Astrocyte of the spinal cord (primary cell): ENCODE results near the gene SAYSD1.

ENCODE experiments used
- DNase-seq: peaks from one replicate; pipeline ENCODE4 v3.0.0; 2011; ENCODE audit warnings: low read depth, low spot score
- H3K4me3 ChIP-seq: 2 replicates; pipeline ENCODE4 v1.5.1; 2011; ENCODE audit warnings: low read depth, mild to moderate bottlenecking, low read length, moderate library complexity
- in situ Hi-C: cut with HindIII; loops from 2 replicates; pipeline ENCODE4 v1.10.0; 2017; ENCODE audit warnings: low sequenced_read_pairs
- TF ChIP-seq, protein P1 (sequence below): IDR thresholded peaks from 2 replicates; pipeline ENCODE4 v1.5.1; 2012; ENCODE audit warnings: low read depth, mild to moderate bottlenecking, low read length, inconsistent platforms

Gene SAYSD1

DNA sequence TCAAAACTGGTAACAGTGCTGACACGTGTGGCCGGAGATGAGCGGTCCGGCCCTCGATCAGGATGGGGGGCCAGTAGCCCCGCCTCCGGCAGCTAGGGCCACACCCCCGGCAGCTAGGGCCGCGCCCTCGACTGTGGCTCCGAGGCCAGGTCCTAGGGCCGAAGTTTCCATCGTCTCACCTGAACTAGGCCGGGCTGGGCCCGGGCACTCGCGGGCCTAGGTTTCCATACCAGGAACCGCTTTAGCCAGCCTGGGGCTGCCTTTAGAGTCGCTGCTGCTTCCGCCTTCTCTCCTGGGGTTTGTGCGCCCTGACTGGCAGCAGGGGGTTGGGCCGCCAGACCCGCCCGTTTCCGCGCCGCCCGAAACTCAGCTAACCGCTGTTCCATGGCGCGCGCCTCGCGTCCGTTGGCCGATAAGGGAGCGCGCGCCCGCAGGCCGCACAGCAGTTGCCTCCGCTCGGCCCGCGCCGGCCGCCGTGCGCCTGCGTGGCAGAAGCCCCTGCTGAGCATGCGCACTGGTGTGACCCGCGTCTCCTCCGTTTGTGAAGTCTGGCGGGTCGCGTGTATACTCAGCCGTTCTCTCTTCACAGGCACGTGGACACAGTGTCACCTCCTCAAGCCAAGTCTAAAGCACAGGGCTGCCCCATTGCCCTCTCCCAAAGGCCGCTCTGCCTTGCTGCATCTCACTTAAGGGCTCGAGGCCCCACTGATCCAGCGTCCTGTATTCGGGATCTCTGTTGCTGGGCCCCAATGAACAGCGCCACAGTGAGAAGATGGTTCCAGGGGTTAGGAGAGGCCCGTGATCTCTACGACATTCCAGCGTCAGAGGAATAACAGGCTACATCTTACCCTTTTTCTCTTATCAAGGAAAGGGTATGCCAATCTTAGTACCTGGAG lies at the start of gene SAYSD1:
TSS of gene SAYSD1 (minus strand) at position 483 of the 896 bp plus-strand sequence. CDS start at position 386, 97 bp downstream.
- H3K4me3 ChIP-seq, result peak within 1 kb of the TSS; percentile 81
- DNase-seq, result peak; percentile 90
- TF ChIP-seq, protein P1, sequence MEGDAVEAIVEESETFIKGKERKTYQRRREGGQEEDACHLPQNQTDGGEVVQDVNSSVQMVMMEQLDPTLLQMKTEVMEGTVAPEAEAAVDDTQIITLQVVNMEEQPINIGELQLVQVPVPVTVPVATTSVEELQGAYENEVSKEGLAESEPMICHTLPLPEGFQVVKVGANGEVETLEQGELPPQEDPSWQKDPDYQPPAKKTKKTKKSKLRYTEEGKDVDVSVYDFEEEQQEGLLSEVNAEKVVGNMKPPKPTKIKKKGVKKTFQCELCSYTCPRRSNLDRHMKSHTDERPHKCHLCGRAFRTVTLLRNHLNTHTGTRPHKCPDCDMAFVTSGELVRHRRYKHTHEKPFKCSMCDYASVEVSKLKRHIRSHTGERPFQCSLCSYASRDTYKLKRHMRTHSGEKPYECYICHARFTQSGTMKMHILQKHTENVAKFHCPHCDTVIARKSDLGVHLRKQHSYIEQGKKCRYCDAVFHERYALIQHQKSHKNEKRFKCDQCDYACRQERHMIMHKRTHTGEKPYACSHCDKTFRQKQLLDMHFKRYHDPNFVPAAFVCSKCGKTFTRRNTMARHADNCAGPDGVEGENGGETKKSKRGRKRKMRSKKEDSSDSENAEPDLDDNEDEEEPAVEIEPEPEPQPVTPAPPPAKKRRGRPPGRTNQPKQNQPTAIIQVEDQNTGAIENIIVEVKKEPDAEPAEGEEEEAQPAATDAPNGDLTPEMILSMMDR, result no peak
- in situ Hi-C loops, result no loop called here

GRCh38 chr6:39157511-39157910 lies 42.5 kb upstream of the SAYSD1 start:
- no peak for DNase-seq
- in situ Hi-C loops, result no loop called here
- TF ChIP-seq, protein P1, result no peak
- no peak overlapping the region for H3K4me3 ChIP-seq

DNA sequence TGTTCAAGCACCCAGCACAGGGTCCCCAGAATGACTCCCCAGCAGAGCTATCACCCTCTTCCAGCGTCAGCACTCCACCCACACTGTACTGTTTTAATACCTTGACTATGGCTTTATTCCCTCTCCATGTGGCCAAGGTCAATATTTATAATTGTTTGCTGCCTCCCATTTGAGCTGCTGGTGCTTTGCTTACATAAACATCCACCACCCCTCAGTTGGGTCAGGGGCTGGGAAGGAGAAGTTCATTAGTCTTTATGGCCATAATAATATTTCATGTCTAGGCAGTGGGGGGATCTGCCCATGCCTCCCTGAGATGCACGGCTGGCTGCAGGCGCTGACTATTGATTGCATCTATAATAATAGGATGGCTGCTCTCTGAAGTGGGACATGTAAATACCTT lies 41.8 kb upstream of the SAYSD1 start:
- H3K4me3 ChIP-seq, result no peak overlapping the region
- TF ChIP-seq, protein P1, result no peak
- DNase-seq, result no peak
- in situ Hi-C loops, result no loop called here

GRCh38 chr6:39154705-39155104 lies 39.7 kb upstream of the SAYSD1 start:
- TF ChIP-seq, protein P1, result no peak
- no peak for DNase-seq
- no peak overlapping the region for H3K4me3 ChIP-seq
- in situ Hi-C loops, result no loop called here

GRCh38 chr6:39153766-39154397 lies 38.9 kb upstream of the SAYSD1 start:
- DNase-seq, result no peak
- H3K4me3 ChIP-seq, result no peak overlapping the region
- TF ChIP-seq, protein P1, result no peak
- in situ Hi-C loops, result no loop called here

- in situ Hi-C loops, result no loop called here
- TF ChIP-seq, protein P1, result no peak
- H3K4me3 ChIP-seq, result no peak overlapping the region
- DNase-seq, result no peak
Measured at GRCh38 chr6:39152262-39152661, 37.3 kb upstream of the SAYSD1 start.
